ENCODE measurements around the gene CPA2. TPM values are rescaled to one million over a fixed set of nuclear protein-coding genes. Genes with fewer than 3 reads are reported as not detected.

Gene CPA2
- total RNA-seq: not detected
- not detected for polyA plus RNA-seq (2013, experiment 1 of 2)
- polyA plus RNA-seq (2013, experiment 2 of 2): not detected
- 0 to 0.40 (median 0) reads per million in 172 experiments for total RNA-seq

GRCh38 chr7:130266258-130266960 is at the start of gene CPA2:
Gene CPA2, plus strand, starts transcription at chr7:130266863. Its CDS starts 19 bp downstream, at chr7:130266882.
- Mint-ChIP-seq H3K4me3 (no peak within 1 kb of the TSS), H3K9me3 (no peaks in the 10 kb centered on the region), H3K27ac (no peak within 1 kb of the TSS), H3K4me1 (ENCODE audit: low read depth) (no peaks in the 10 kb centered on the region), H3K36me3 (ENCODE audit: low read depth) (no peaks in the 10 kb centered on the region), H3K27me3 (no peaks in the 10 kb centered on the region)
- no peak for TF ChIP-seq CTCF (IDR thresholded peaks at IDR 0.05)
- ATAC-seq (ENCODE audit: poor library complexity) (no peak), DNase-seq (no peak)
- no peaks in the 10 kb centered on the region for H3K27me3 ChIP-seq (ENCODE audit: control insufficient read depth in 1 of 2, insufficient read depth in 2 of 2, low read length in 2 of 2)
- H3K36me3 ChIP-seq (ENCODE audit: insufficient read depth, low read length): no peaks in the 10 kb centered on the region
- CTCF ChIA-PET: no interaction called here
- no peaks in the 10 kb centered on the region for H3K4me1 ChIP-seq (ENCODE audit: insufficient read depth, low read length)
- no peak within 1 kb of the TSS for H3K4me3 ChIP-seq (ENCODE audit: low read length)
- H3K9me3 ChIP-seq (ENCODE audit: control insufficient read depth in 1 of 2, insufficient read depth in 1 of 2, low read length in 2 of 2): peaks cover 3 to 5% of the 10 kb centered on the region in 2 experiments
- intact Hi-C loops (cut with DNase I, micrococcal nuclease): no loop called here
- POLR2A ChIA-PET: no interaction called here
- H3K27ac ChIP-seq (ENCODE audit: low read depth in 1 of 2, low read length in 2 of 2): no peak within 1 kb of the TSS

- ATAC-seq (ENCODE audit: poor library complexity) (no peak), DNase-seq (no peak)
- Mint-ChIP-seq H3K9me3 (no peaks in the 10 kb centered on the region), H3K4me3 (no peak overlapping the region), H3K36me3 (ENCODE audit: low read depth) (no peaks in the 10 kb centered on the region), H3K4me1 (ENCODE audit: low read depth) (no peaks in the 10 kb centered on the region), H3K27ac (no peak overlapping the region), H3K27me3 (peaks cover 4% of the 10 kb centered on the region)
- Histone ChIP-seq H3K27ac (ENCODE audit: low read depth in 1 of 2, low read length in 2 of 2) (no peak overlapping the region), H3K9me3 (ENCODE audit: control insufficient read depth in 1 of 2, insufficient read depth in 1 of 2, low read length in 2 of 2) (no peaks in the 10 kb centered on the region), H3K4me1 (ENCODE audit: insufficient read depth, low read length) (no peaks in the 10 kb centered on the region), H3K27me3 (ENCODE audit: control insufficient read depth in 1 of 2, insufficient read depth in 2 of 2, low read length in 2 of 2) (no peaks in the 10 kb centered on the region), H3K36me3 (ENCODE audit: insufficient read depth, low read length) (no peaks in the 10 kb centered on the region), H3K4me3 (ENCODE audit: low read length) (no peak overlapping the region)
- ChIA-PET POLR2A (no interaction called here), CTCF (no interaction called here)
- intact Hi-C loops (cut with DNase I, micrococcal nuclease): no loop called here
- no peak for TF ChIP-seq CTCF (IDR thresholded peaks at IDR 0.05)
Observed at GRCh38 chr7:130218806-130219620, 47.6 kb upstream of the CPA2 start.

- ATAC-seq (ENCODE audit: poor library complexity) (no peak), DNase-seq (no peak)
- Histone ChIP-seq H3K27ac (ENCODE audit: low read depth in 1 of 2, low read length in 2 of 2) (no peak overlapping the region), H3K27me3 (ENCODE audit: control insufficient read depth in 1 of 2, insufficient read depth in 2 of 2, low read length in 2 of 2) (no peaks in the 10 kb centered on the region), H3K4me3 (ENCODE audit: low read length) (no peak overlapping the region), H3K36me3 (ENCODE audit: insufficient read depth, low read length) (no peaks in the 10 kb centered on the region), H3K9me3 (ENCODE audit: control insufficient read depth in 1 of 2, insufficient read depth in 1 of 2, low read length in 2 of 2) (no peaks in the 10 kb centered on the region), H3K4me1 (ENCODE audit: insufficient read depth, low read length) (no peaks in the 10 kb centered on the region)
- H3K36me3 Mint-ChIP-seq (ENCODE audit: low read depth): no peaks in the 10 kb centered on the region
- intact Hi-C loops (cut with DNase I, micrococcal nuclease): no loop called here
- H3K4me3 Mint-ChIP-seq: no peak overlapping the region
- H3K9me3 Mint-ChIP-seq: no peaks in the 10 kb centered on the region
- H3K4me1 Mint-ChIP-seq (ENCODE audit: low read depth): no peaks in the 10 kb centered on the region
- POLR2A ChIA-PET: no interaction called here
- no peaks in the 10 kb centered on the region for H3K27me3 Mint-ChIP-seq
- CTCF ChIA-PET: no interaction called here
- TF ChIP-seq CTCF (IDR thresholded peaks at IDR 0.05): no peak
- no peak overlapping the region for H3K27ac Mint-ChIP-seq
Observed at GRCh38 chr7:130219871-130220270, 46.8 kb upstream of the CPA2 start.

Measured in CD4-positive, alpha-beta T cell (primary cell).